ENCODE results near the gene DNAI2.

DNA sequence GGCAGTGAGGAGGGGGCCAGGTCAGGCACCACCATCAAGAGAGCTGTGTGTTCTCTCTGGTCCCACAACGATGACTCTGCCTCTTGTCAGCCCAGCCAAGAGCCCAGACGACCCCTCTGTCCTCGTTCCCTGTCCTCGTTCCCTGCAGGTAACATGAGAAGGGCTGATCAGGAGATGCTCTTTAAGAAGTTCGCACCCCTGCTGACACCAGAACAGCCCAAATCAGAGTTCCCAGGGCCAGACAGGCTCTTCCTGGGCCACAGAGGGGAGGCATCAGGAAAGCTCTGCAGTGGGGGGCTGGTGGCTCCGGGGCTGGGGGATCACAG is 13.5 kb upstream of the DNAI2 start:
- TF ChIP-seq, protein P1, sequence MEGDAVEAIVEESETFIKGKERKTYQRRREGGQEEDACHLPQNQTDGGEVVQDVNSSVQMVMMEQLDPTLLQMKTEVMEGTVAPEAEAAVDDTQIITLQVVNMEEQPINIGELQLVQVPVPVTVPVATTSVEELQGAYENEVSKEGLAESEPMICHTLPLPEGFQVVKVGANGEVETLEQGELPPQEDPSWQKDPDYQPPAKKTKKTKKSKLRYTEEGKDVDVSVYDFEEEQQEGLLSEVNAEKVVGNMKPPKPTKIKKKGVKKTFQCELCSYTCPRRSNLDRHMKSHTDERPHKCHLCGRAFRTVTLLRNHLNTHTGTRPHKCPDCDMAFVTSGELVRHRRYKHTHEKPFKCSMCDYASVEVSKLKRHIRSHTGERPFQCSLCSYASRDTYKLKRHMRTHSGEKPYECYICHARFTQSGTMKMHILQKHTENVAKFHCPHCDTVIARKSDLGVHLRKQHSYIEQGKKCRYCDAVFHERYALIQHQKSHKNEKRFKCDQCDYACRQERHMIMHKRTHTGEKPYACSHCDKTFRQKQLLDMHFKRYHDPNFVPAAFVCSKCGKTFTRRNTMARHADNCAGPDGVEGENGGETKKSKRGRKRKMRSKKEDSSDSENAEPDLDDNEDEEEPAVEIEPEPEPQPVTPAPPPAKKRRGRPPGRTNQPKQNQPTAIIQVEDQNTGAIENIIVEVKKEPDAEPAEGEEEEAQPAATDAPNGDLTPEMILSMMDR (IDR thresholded peaks at IDR 0.05; ENCODE audit: borderline replicate concordance, extremely low read depth, low read length, poor library complexity, severe bottlenecking) = no peak
- no peak for TF ChIP-seq EZH2 (IDR thresholded peaks at IDR 0.05; ENCODE audit: borderline replicate concordance, low read depth, low read length, severe bottlenecking)

All from DND-41 (cell line).